IMR-90 (cell line): ENCODE data around the gene KATNBL1. TPM values are rescaled to one million over a fixed set of nuclear protein-coding genes. Genes with fewer than 3 reads are reported as not detected.

Source experiments
- ATAC-seq: fragments of 200-7000 bp; cut with Tn5 transposase; 2 replicates; pipeline ENCODE4 v1.9.1; 2020; ENCODE audit warnings: low read depth, mild to moderate bottlenecking, moderate library complexity
- BruUV-seq: library from RNA; stranded (reverse); fragments of 400-500 nt; replicated peaks from 2 replicates; lab custom pipeline; 2021; lab: Mats Ljungman, UMichigan
- CTCF ChIA-PET: fragments of 300-600 bp; formaldehyde crosslinking; extraction: SDS; loops from one replicate; lab custom pipeline; 2021; ENCODE audit warnings: antibody characterized with exemption; lab: Yijun Ruan, JAX
- POLR2A ChIA-PET: fragments of 300-600 bp; sonication (Branson Sonifier 250); formaldehyde crosslinking; loops from one replicate; lab custom pipeline; 2022; ENCODE audit warnings: antibody characterized with exemption; ENCODE audit not compliant: unreplicated experiment; lab: Charles Lee
- DNase-seq: peaks from one replicate; pipeline ENCODE4 v3.0.0; 2013
- H2AFZ ChIP-seq: replicated peaks from 2 replicates; pipeline ENCODE3; 2013; ENCODE audit warnings: low read length, mild to moderate bottlenecking; ENCODE audit not compliant: poor library complexity
- H2AK5ac ChIP-seq: 2 replicates; pipeline ENCODE4 v1.6.1; 2013; ENCODE audit warnings: low read depth, low read length, inconsistent platforms
- H2AK9ac ChIP-seq: replicated peaks from 2 replicates; pipeline ENCODE3; 2013; ENCODE audit warnings: mild to moderate bottlenecking, low read depth, low read length, moderate library complexity; ENCODE audit not compliant: poor library complexity
- H2BK120ac ChIP-seq: 2 replicates; pipeline ENCODE4 v1.6.1; 2013; ENCODE audit warnings: low read depth, low read length, inconsistent platforms
- H2BK15ac ChIP-seq: 3 replicates; pipeline ENCODE4 v1.6.1; 2013; ENCODE audit warnings: low read depth, low read length, inconsistent platforms
- H2BK20ac ChIP-seq: 2 replicates; pipeline ENCODE4 v1.6.1; 2013; ENCODE audit warnings: low read depth, mild to moderate bottlenecking, inconsistent platforms, low read length, moderate library complexity
- H2BK5ac ChIP-seq: 2 replicates; pipeline ENCODE4 v1.6.1; 2013; ENCODE audit warnings: mild to moderate bottlenecking, low read depth, low read length, inconsistent platforms; ENCODE audit not compliant: poor library complexity, severe bottlenecking
- H3K14ac ChIP-seq: replicated peaks from 2 replicates; pipeline ENCODE4 v1.6.1; 2013; ENCODE audit warnings: low read depth, low read length, inconsistent platforms
- H3K18ac ChIP-seq: 2 replicates; pipeline ENCODE4 v1.6.1; 2013; ENCODE audit warnings: low read depth, low read length, control low read depth
- H3K23ac ChIP-seq: 2 replicates; pipeline ENCODE4 v1.6.1; 2013; ENCODE audit warnings: low read depth, low read length, inconsistent platforms
- H3K27ac ChIP-seq: 2 replicates; pipeline ENCODE4 v1.5.1; 2013; ENCODE audit warnings: mild to moderate bottlenecking, control low read depth, low read length; ENCODE audit not compliant: insufficient read depth
- H3K27me3 ChIP-seq: 2 replicates; pipeline ENCODE4 v1.6.1; 2013; ENCODE audit warnings: low read length; ENCODE audit not compliant: control insufficient read depth, insufficient read depth
- H3K36me3 ChIP-seq: 2 replicates; pipeline ENCODE4 v1.6.1; 2013; ENCODE audit warnings: low read length, mixed read lengths; ENCODE audit not compliant: control insufficient read depth, insufficient read depth
- H3K4ac ChIP-seq: 2 replicates; pipeline ENCODE4 v1.6.1; 2013; ENCODE audit warnings: low read depth, low read length, inconsistent platforms
- H3K4me1 ChIP-seq: 2 replicates; pipeline ENCODE4 v1.6.1; 2013; ENCODE audit warnings: low read length, mixed read lengths; ENCODE audit not compliant: control insufficient read depth, insufficient read depth
- H3K4me2 ChIP-seq: 2 replicates; pipeline ENCODE4 v1.6.1; 2013; ENCODE audit warnings: low read depth, mild to moderate bottlenecking, control low read depth, low read length, moderate library complexity
- H3K4me3 ChIP-seq: 2 replicates; pipeline ENCODE4 v1.5.1; 2013; ENCODE audit warnings: low read depth, mild to moderate bottlenecking, control low read depth, low read length, moderate library complexity; ENCODE audit not compliant: insufficient read depth
- H3K56ac ChIP-seq: 2 replicates; pipeline ENCODE4 v1.6.1; 2013; ENCODE audit warnings: low read length, inconsistent platforms; ENCODE audit not compliant: insufficient read depth; ENCODE audit errors: extremely low read depth
- H3K79me1 ChIP-seq, 2 experiments: 2 replicates each; pipeline ENCODE4 v1.6.1; 2013; ENCODE audit warnings: low read length in 2 of 2, inconsistent platforms in 1 of 2, low read depth in 1 of 2
- H3K9ac ChIP-seq: 2 replicates; pipeline ENCODE4 v1.6.1; 2013; ENCODE audit warnings: low read depth, low read length, control low read depth
- H3K9me1 ChIP-seq: 2 replicates; pipeline ENCODE4 v1.6.1; 2013; ENCODE audit warnings: low read length, inconsistent platforms; ENCODE audit not compliant: insufficient read depth
- H3K9me3 ChIP-seq: 2 replicates; pipeline ENCODE4 v1.6.1; 2013; ENCODE audit warnings: low read length; ENCODE audit not compliant: control insufficient read depth, insufficient read depth
- H4K20me1 ChIP-seq: 2 replicates; pipeline ENCODE4 v1.6.1; 2013; ENCODE audit warnings: low read length, inconsistent platforms; ENCODE audit not compliant: insufficient read depth
- H4K5ac ChIP-seq: 2 replicates; pipeline ENCODE4 v1.6.1; 2013; ENCODE audit warnings: mild to moderate bottlenecking, low read depth, low read length, control low read depth
- H4K8ac ChIP-seq, 2 experiments: 2 replicates each; pipeline ENCODE4 v1.6.1; 2013; ENCODE audit warnings: low read depth in 2 of 2, low read length in 2 of 2, control low read depth in 1 of 2, inconsistent platforms in 1 of 2
- H4K91ac ChIP-seq: 2 replicates; pipeline ENCODE4 v1.6.1; 2013; ENCODE audit warnings: low read depth, low read length, inconsistent platforms; ENCODE audit not compliant: insufficient read depth
- MAZ ChIP-seq: IDR thresholded peaks from 2 replicates; pipeline ENCODE4 v1.6.1; 2012; ENCODE audit warnings: low read depth, mild to moderate bottlenecking, low read length, improper control_type of control experiment, moderate library complexity, borderline replicate concordance
- RFX5 ChIP-seq: IDR thresholded peaks from 2 replicates; pipeline ENCODE4 v1.8.0; 2012; ENCODE audit warnings: low read depth, mild to moderate bottlenecking, low read length, moderate library complexity
- USF2 ChIP-seq: fragments of 150-350 bp; IDR thresholded peaks from 2 replicates; pipeline ENCODE4 v1.6.1; 2017; ENCODE audit warnings: mild to moderate bottlenecking, antibody characterized with exemption, low read length, low read depth
- WGBS, 2 experiments: methylation state at CpG; one replicate each; pipeline versions ENCODE4 v1.1.5 to v1.1.7; 2013; ENCODE audit warnings: missing lambda C conversion rate in 2 of 2; ENCODE audit not compliant: insufficient read length in 1 of 2; ENCODE audit errors: extremely low coverage in 2 of 2; 5-methylcytosine and 5-hydroxymethylcytosine counted together
- dilution Hi-C: fragments of 300-500 bp; cut with HindIII; formaldehyde crosslinking; loops from one replicate; pipeline ENCODE4 v1.14.3; 2018; ENCODE audit warnings: low sequenced_read_pairs; ENCODE audit not compliant: unreplicated experiment
- in situ Hi-C: fragments of 300-500 bp; cut with MboI; formaldehyde crosslinking; loops from 3 replicates; pipeline ENCODE4 v1.14.3; 2019; ENCODE audit warnings: low sequenced_read_pairs, inconsistent platforms, mixed read lengths
- intact Hi-C: fragments of 100-400 bp; cut with micrococcal nuclease; formaldehyde crosslinking; loops from 2 replicates; pipeline ENCODE4 v1.10.0; 2022
- polyA plus RNA-seq, 3 experiments: library from polyadenylated mRNA; depleted of rRNA; stranded (reverse); fragments of >200 nt; gene quantifications; 2 replicates each; pipeline ENCODE4 v1.2.3, GENCODE V29; 2012; ENCODE audit warnings: low replicate concordance in 1 of 3
- total RNA-seq: library from RNA; depleted of rRNA; stranded (reverse); fragments of >200 nt; gene quantifications from 2 replicates; pipeline ENCODE4 v1.2.3, GENCODE V29; 2012

Gene KATNBL1
- total and polyA plus RNA-seq, 2 of the 4 experiments (the other 2 are of a cell fraction): 17.1 to 24.0 TPM

- no peak for DNase-seq
- CTCF ChIA-PET: no interaction called here
- no peaks in the 10 kb centered on the region for H3K27me3 ChIP-seq
Measured at GRCh38 chr15:34160735-34161134, 49.2 kb downstream of the KATNBL1 start.

More at GRCh38 chr15:34160735-34161134, 49.2 kb downstream of the KATNBL1 start:
- H3K56ac ChIP-seq: no peak overlapping the region
- H3K18ac ChIP-seq: no peak overlapping the region
- H3K9me1 ChIP-seq: 0 out of 2 replicates have a peak, but pooled peaks cover 1% of the 10 kb centered on the region
- POLR2A ChIA-PET: no interaction called here
- H3K4me1 ChIP-seq: no peaks in the 10 kb centered on the region
- H2AK9ac ChIP-seq: no peak overlapping the region
- no peak overlapping the region for H2BK20ac ChIP-seq
- in situ Hi-C loops (no loop called here), intact Hi-C loops (no loop called here), dilution Hi-C loops (no loop called here)
- no peak for ATAC-seq
- H4K20me1 ChIP-seq: peaks cover 1% of the 10 kb centered on the region; the same call in 1 of the 2 replicates
- H3K4ac ChIP-seq: no peak overlapping the region
- no CpG with 5 or more reads among the region's 5 CpGs for whole genome bisulfite sequencing, 2 experiments
- H2AFZ ChIP-seq: no peak overlapping the region
- H3K23ac ChIP-seq: no peak overlapping the region
- H2BK15ac ChIP-seq: no peak overlapping the region
- H3K4me3 ChIP-seq: no peak overlapping the region
- no peak overlapping the region for H4K91ac ChIP-seq
- no peak overlapping the region for H2BK5ac ChIP-seq
- no peak overlapping the region for H3K4me2 ChIP-seq
- H4K5ac ChIP-seq: no peak overlapping the region
- H3K27ac ChIP-seq: no peak overlapping the region
- peaks cover 23 to 35% of the 10 kb centered on the region in 2 experiments for H3K79me1 ChIP-seq
- no peak overlapping the region for H4K8ac ChIP-seq
- peaks cover 22% of the 10 kb centered on the region for H3K9me3 ChIP-seq
- peaks cover 26% of the 10 kb centered on the region for H3K36me3 ChIP-seq
- no peak overlapping the region for H2AK5ac ChIP-seq
- TF ChIP-seq MAZ: no peak
- TF ChIP-seq USF2: no peak
- TF ChIP-seq RFX5: no peak
- no TSS peak for BruUV-seq
- no peak overlapping the region for H2BK120ac ChIP-seq
- no peak overlapping the region for H3K14ac ChIP-seq
- H3K9ac ChIP-seq: no peak overlapping the region
